HCT116 (cell line): Measurements from ENCODE around the gene SPOCK3.

Experiments
- EZH2 ChIP-seq: fragments of 200-600 bp; sonication (generic); IDR thresholded peaks from 2 replicates; pipeline ENCODE4 v1.6.1; 2017; ENCODE audit warnings: antibody characterized with exemption, mixed run types
- MAX ChIP-seq: IDR thresholded peaks from 2 replicates; pipeline ENCODE4 v1.6.1; 2012
- POLR2A ChIP-seq: IDR thresholded peaks from 2 replicates; pipeline ENCODE4 v1.7.0; 2011; ENCODE audit warnings: borderline replicate concordance; ENCODE audit not compliant: insufficient read depth, insufficient read length; ENCODE audit errors: extremely low read depth
- POLR2AphosphoS5 ChIP-seq: IDR thresholded peaks from 2 replicates; pipeline ENCODE4 v1.6.1; 2011; ENCODE audit warnings: mild to moderate bottlenecking, low read depth, low read length, moderate library complexity
- RAD21 ChIP-seq: IDR thresholded peaks from 2 replicates; pipeline ENCODE4 v1.6.1; 2012; ENCODE audit warnings: low read depth, mild to moderate bottlenecking
- REST ChIP-seq: IDR thresholded peaks from 2 replicates; pipeline ENCODE4 v1.6.1; 2012; ENCODE audit warnings: low read depth
- YY1 ChIP-seq: IDR thresholded peaks from 2 replicates; pipeline ENCODE4 v1.6.1; 2011; ENCODE audit warnings: low read length, low read depth, moderate library complexity, mild to moderate bottlenecking; ENCODE audit not compliant: insufficient replicate concordance; ENCODE audit errors: extremely low read depth
- ZNF274 ChIP-seq: fragments of 200-500 bp; sonication (Bioruptor generic); IDR thresholded peaks from 2 replicates; pipeline ENCODE4 v1.6.1; 2014; ENCODE audit warnings: mild to moderate bottlenecking, low read depth, low read length, inconsistent platforms
- TF ChIP-seq, protein P1 (sequence below), 3 experiments: fragments of 200-600 bp in 1 of 3; sonication (generic) in 1 of 3; IDR thresholded peaks in 2 of 3; conservative IDR thresholded peaks in 1 of 3; 2 replicates each; pipeline ENCODE4 v1.5.1; 2012 to 2017; ENCODE audit warnings: low read depth in 2 of 3, low read length in 2 of 3, antibody characterized with exemption in 1 of 3, borderline replicate concordance in 1 of 3, control low read depth in 1 of 3, mild to moderate bottlenecking in 1 of 3, mixed read lengths in 1 of 3, mixed run types in 1 of 3, moderate library complexity in 1 of 3; ENCODE audit not compliant: insufficient read depth in 1 of 3
- TF ChIP-seq, protein P2 (sequence below): IDR thresholded peaks from 2 replicates; pipeline ENCODE4 v1.6.1; 2011; ENCODE audit warnings: mild to moderate bottlenecking, low read length, moderate library complexity; ENCODE audit not compliant: insufficient replicate concordance; ENCODE audit errors: extremely low read depth
- TF ChIP-seq, protein P3 (sequence below): IDR thresholded peaks from 2 replicates; pipeline ENCODE4 v1.6.1; 2012

DNA sequence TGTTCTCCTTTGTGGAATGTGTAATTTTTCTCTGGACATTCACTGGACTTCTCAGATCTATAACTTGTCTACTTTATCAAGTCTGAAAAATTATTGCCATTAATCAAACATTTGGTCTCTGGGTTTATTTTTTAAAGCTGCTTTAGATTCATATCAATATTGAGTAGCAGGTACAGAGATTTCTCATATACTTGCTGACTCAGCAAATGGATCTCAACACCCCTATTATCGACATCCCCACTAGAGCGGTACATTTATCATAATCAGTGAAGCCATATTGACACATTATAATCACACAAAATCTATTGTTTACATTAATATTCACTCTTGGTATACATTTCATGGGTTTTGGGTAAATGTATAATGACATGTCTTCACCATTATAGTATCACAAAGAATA is 268.7 kb downstream of the SPOCK3 start:
- TF ChIP-seq, protein P1, sequence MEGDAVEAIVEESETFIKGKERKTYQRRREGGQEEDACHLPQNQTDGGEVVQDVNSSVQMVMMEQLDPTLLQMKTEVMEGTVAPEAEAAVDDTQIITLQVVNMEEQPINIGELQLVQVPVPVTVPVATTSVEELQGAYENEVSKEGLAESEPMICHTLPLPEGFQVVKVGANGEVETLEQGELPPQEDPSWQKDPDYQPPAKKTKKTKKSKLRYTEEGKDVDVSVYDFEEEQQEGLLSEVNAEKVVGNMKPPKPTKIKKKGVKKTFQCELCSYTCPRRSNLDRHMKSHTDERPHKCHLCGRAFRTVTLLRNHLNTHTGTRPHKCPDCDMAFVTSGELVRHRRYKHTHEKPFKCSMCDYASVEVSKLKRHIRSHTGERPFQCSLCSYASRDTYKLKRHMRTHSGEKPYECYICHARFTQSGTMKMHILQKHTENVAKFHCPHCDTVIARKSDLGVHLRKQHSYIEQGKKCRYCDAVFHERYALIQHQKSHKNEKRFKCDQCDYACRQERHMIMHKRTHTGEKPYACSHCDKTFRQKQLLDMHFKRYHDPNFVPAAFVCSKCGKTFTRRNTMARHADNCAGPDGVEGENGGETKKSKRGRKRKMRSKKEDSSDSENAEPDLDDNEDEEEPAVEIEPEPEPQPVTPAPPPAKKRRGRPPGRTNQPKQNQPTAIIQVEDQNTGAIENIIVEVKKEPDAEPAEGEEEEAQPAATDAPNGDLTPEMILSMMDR (IDR thresholded peaks at IDR 0.05 in 2 of 3, conservative IDR thresholded peaks at IDR 0.05 in 1 of 3; ENCODE audit: borderline replicate concordance in 1 of 3, insufficient read depth in 1 of 3, low read depth in 2 of 3, low read length in 2 of 3), result no peak
- TF ChIP-seq EZH2, result no peak
- no peak for TF ChIP-seq POLR2A
- TF ChIP-seq, protein P2, sequence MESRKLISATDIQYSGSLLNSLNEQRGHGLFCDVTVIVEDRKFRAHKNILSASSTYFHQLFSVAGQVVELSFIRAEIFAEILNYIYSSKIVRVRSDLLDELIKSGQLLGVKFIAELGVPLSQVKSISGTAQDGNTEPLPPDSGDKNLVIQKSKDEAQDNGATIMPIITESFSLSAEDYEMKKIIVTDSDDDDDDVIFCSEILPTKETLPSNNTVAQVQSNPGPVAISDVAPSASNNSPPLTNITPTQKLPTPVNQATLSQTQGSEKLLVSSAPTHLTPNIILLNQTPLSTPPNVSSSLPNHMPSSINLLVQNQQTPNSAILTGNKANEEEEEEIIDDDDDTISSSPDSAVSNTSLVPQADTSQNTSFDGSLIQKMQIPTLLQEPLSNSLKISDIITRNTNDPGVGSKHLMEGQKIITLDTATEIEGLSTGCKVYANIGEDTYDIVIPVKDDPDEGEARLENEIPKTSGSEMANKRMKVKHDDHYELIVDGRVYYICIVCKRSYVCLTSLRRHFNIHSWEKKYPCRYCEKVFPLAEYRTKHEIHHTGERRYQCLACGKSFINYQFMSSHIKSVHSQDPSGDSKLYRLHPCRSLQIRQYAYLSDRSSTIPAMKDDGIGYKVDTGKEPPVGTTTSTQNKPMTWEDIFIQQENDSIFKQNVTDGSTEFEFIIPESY, result no peak
- TF ChIP-seq RAD21, result no peak
- no peak for TF ChIP-seq POLR2AphosphoS5
- TF ChIP-seq REST, result no peak
- TF ChIP-seq, protein P3, sequence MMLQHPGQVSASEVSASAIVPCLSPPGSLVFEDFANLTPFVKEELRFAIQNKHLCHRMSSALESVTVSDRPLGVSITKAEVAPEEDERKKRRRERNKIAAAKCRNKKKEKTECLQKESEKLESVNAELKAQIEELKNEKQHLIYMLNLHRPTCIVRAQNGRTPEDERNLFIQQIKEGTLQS, result no peak
- no peak for TF ChIP-seq MAX
- no peak for TF ChIP-seq ZNF274
- TF ChIP-seq YY1, result no peak
